ENCODE measurements around the gene CCL20.
A peak's percentile ranks its signal among the peaks of the same experiment; 100 is the strongest.
"Not testable (repeated sequence)": the region's sequence is repeated elsewhere in the genome, so short reads cannot be mapped to it uniquely, and the experiment has no call there.

The CCL20 gene

DNA sequence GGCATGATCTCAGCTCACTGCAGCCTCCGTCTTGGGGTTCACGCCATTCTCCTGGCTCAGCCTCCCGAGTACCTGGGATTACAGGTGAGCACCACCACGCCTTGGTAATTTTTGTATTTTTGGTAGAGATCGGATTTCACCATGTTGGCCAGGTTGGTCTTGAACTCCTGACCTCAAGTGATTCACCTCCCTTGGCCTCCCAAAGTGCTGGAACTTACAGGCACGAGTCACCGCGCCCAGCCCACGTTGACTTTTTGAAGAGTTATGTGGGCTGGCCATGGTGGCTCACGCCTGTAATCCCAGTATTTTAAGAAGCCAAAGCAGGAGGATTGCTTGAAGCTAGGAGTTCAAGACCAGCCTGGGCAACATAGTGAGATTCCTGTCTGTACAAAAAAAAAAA is 20.8 kb downstream of the CCL20 start:
- no peak for DNase-seq (ENCODE audit: low spot score)

DNA sequence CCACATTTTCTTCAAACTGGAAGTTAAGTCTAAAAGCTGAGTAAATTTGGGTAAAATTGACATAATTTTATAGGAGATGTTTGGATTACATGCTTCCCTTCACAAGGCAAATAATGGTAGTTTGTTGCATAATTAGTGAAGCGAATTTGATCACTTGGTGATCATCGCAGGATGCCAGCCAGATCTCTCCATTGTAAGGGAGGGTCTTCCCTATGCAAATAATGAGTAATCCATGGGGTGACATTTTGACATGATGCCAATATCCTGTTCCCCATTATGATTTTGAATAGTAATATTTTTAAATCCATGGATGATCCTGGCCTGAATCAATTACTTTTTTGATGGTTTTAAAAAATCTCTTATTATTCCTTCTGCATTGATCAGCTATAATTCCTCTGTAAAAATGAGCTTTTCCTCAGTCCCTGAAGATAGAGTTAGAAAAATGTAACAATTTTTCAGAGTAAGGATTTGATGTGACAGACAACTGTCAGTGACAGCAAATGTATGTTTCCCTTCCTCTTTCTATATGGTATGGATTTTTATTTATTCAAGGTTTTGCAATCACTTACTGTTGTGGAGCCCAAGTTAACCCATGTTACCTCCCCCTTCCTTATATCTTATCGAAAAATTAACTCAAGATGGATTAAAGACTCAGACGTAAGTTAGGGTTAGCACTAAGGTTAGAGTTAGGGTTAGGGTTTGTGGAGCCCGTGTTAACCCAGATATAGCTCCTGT is 21.4 kb downstream of the CCL20 start:
- no peak for DNase-seq (ENCODE audit: low spot score)

DNA sequence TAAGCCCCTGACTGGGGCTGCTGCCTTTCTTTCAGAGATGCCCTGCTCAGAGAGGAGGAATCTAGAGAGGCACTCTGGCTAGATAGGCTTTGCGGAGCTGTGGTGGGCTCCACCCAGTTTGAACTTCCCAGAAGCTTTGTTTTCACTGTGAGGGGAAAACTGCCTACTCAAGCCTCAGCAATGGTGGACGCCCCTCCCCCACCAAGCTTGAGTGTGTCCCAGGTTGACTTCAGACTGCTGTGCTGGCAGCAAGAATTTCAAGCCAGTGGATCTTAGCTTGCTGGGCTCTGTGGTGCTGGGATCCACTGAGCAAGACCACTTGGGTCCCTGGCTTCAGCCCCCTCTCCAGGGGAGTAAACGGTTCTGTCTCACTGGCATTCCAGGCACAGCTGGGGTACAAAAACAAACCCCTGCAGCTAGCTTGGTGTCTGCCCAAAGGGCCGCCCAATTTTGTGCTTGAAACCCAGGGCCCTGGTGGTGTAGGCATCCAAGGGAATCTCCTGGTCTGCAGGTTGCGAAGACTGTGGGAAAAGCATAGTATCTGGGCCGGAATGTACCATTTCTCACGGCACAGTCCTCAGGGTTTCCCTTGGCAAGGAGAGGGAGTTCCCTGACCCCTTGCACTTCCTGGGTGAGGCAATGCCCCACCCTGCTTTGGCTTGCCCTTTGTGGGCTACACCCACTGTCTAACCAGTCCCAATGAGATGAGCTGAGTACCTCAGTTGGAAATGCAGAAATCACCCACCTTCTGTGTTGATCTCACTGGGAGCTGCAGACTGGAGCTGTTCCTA is 25.9 kb downstream of the CCL20 start:
- not testable (repeated sequence) for DNase-seq (ENCODE audit: low spot score)

DNA sequence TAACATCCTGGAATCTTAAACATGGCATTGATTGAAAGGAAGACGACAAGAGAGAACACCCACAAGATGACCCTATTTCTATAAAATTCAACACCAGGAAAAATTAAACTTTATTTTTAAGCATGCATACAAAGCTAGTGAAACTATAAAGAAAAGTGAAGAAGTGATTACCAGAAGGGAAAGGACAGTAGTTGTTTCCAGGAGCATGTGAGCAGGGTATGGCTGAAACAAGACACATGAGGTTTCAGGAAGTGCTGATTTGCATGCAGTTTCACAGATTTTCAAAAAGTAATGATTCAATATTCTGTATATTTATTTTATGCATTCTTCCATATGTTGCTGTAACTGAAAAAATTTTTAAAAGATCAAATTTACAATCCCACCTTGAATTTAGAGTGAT is 33.2 kb downstream of the CCL20 start:
- no peak for DNase-seq (ENCODE audit: low spot score)

DNA sequence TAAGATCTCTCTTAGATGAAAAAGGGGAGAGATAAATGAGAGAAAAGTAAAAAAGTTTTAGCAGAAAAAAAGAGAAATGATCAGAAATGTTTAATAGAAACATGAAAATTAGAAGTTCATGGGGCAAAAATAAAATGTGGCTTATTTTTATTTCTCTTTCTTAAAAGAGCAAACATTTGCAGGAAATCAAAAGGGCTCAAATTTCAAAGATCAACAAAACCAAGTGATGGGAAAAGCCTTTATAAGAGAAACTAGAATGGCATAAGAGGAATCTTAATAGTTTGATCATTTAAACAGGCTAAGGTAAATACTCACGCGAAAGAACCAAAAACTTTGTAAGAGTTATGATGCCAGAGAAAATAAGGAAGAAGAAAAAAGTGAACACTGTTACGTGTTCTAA is 34.5 kb downstream of the CCL20 start:
- no peak for DNase-seq (ENCODE audit: low spot score)

DNA sequence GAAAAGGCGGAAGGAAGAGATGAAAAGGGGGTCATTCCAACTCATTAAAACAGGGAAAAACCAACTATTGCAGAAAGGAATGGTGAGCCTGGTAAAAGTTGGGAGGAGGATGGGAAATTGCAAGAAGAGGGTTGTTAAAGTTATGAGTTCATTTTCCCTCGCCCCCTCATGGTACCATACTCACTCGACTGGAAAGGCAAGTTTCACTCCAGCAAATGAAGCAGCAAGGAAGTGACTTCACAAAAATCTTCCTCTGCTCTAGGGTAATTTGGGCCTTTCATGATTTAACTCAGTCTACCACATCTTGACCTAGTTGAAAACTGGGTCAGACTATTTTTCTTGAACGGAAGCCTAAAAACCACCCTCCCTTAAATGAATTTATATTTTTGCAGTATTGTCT is 34.9 kb downstream of the CCL20 start:
- DNase-seq (ENCODE audit: low spot score): no peak

DNA sequence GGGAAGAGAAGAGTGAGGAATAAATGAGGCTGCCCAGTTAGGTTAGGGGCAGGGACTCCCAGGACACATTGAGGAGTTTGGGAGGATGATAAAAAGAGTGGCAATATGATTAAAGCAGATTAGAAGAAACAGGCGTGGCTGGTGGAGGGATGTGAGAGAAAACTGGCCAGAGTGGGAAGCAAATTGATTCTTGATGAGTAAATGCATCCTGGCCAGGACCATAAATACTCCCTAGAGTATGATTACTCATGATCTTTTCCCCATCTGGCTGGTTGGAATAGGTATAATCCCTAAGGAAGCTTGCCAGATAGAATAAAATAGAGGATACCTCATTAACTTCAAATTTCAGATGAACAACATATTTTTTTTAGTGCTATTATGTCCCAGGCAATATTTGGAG is 36.3 kb downstream of the CCL20 start:
- DNase-seq (ENCODE audit: low spot score): no peak

DNA sequence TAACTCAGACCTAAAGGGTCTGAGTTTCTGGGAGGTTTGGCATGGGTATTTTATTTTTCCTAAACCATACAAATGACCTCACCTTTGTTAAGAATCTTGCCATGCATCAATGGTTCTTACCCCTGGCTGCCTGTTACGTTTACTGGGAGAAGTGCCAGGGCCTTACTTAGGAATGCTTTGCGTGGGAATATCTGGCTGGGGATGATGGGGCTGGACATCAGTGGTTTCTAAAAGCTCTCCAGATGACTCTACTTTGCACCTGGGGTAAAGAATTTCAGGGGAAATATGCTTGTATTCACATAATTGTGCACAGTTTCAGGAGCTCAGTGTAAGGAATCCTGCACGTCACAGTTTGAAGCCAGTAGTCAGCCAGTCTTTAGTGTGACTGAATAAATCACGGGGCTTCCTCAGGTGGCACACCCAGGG is 39.6 kb downstream of the CCL20 start:
- no peak for DNase-seq (ENCODE audit: low spot score)

GRCh38 chr2:227853765-227854271 is 40.2 kb downstream of the CCL20 start:
- no peak for DNase-seq (ENCODE audit: low spot score)

DNA sequence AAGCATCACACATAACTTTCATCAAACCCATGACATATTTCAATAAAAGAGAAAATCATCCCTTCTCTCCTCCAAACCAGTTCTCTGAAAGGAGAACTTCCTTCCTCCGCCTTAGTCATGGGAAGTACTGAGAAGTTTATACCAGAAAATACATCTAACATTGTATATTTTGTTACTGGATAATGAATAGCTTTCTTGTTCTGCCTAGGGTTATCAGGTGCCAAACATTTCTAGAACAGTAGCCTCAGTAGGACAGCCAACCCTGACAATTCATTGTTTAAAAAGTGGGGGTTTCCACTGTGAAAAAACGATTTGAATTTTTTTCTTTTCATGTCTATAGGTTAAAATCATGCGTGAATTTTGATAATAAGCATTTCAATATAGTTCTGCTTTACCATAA is 41.8 kb downstream of the CCL20 start:
- no peak for DNase-seq (ENCODE audit: low spot score)

GRCh38 chr2:227856697-227857096 is 43.1 kb downstream of the CCL20 start:
- DNase-seq (ENCODE audit: low spot score): no peak

DNA sequence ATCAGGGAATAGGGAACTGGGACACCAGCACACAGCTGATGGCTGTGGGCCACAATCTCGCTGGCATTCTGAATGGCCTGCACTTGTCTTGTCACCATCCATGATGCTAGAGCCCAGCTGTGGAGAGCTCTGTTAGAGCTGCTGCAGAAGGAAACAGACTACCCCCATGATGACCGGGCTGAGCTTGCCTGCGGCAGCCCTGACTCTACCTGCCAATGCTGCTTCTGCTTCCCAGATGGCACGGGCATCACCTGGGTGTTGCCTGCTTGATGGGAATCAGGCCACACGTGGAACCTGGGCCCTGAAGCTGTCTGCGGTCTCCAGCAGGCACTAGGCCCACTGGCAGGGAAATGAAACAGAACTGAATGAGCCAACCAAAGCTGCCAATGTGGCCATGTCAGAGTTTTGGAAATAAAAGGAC is 46.6 kb downstream of the CCL20 start:
- no peak for DNase-seq (ENCODE audit: low spot score)

DNA sequence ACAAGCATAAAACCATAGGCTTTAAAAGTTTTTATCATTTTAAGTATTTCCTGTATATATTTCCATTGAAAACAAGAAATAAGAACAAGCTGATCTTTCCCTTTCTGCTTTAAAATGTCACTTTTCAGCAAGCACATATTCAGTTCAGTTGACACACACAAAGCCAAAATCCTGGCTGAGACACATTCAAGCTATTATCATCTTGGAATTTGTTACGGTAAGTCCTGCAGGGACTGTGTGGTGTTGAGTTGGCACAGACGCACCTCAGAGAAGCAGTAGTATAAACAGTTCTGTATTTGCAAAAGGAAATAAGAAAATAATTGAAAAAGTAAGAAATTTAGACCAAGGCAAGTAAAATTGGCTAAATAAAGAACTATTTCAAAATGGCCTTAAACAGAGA is 47.4 kb downstream of the CCL20 start:
- DNase-seq (ENCODE audit: low spot score): no peak

DNA sequence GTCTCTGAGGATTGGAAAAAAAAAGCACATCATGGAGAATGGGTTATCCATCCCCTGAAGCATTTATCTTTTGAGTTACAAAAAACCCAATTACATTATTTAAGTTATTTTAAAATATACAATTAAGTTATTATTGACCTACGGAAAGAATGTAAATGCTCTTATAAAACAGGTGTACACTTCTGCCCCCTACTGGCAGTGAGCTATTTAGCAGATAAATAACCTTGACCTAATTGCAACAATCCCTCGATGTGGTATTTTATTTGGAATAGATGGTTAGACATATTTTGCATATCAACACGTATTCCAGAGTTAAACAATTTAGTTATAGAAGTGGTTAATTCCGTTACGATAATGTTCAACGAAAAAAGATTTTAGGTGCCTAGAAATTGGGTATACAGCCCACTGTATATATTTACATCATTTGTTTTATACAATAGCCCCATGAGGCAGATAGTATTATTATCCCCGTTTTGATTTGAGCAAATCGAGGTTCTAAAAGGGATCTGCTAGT is 48.6 kb downstream of the CCL20 start:
- DNase-seq (ENCODE audit: low spot score): peak; percentile 61

DNA sequence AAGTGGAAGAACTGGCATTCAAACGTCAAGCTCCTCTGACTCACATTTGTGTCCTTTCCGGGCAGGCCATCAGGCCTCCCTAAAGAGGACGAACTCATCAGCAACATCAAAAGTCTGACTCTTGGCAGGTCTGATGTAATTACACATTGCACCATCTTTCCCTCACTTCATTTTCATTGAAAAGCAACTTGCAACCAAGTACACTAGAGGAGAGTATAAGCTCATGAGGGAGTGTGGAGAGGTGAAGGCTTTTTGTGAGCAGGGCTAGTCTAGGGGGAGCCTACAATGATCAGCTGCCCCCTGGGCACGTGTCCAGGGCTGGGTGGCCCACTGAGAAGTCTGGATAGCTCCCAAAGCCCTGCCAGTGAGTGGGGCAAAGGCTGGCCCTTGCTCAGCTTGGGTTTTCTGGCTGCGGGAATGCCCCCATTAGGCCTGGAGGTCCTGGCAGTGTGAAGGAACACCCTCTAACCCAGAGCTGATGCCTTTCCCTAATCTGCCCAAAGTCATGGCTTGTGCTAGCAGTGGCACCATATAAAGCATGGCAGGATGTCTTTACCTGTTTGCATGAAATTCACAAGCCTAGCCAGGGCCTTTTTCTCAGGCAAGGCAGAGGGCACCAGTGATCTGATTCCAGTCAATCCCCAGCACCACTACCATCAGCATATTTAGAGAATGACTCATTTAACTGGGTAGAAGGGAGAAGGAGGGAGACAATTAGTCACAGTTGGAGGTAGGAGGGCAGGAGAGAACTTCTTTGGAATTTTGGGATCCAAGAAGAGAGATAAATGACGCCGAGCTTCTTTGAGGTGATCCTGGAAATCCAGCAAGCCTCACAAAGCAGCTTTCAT is 49.3 kb downstream of the CCL20 start:
- no peak for DNase-seq (ENCODE audit: low spot score)

DNA sequence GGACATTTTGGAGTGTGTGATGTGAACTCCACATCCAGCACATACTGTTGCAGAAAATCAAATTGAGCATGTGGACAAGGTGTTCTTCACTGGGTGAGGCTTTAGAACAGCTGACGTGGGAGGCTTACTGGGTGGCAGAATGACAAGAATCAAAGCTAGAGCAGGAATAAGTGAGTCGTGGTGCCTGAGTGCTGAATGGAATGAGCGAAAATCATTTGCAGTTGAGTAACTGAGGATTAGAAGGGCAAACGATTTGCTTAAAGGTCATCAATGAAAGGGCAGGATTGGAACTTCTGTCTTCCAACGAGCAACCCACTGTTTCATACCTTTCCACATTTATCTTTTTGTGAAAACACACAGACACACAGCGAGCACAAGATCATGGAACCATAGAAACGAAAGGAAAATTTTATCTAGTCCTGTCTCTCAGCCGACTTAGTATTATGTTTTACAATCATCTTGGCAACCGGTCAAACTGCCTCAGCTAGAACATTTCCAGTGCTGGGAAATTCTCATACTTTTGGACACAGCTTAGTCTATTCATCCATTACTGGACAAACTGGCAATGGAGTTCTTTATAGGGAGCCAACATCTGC is 50.6 kb downstream of the CCL20 start:
- no peak for DNase-seq (ENCODE audit: low spot score)

DNA sequence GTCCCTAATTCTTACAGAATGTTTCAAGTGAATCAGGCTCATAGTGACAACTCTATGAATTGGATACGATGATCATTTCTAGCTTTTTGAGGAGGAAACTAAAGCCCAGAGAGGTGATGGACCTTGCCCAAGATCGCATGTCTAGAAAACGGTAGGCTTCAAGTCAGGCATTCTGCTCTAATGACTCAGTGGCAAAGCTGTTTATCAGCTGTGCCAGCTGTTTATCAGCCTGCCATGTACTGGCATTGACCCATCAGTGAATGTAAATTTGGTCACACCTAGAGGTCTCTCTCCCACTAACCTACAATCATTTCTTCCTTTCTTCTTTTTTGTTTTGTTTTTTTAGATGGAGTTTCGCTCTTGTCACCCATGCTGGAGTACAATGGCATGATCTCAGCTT is 51.6 kb downstream of the CCL20 start:
- no peak for DNase-seq (ENCODE audit: low spot score)
